ENCODE results near the gene TRMT10B.

Gene TRMT10B

GRCh38 chr9:37732952-37733351, 20.7 kb upstream of the TRMT10B start:
- no peak overlapping the region for H3K4me3 ChIP-seq (ENCODE audit: low read depth, low read length)
- DNase-seq (ENCODE audit: low read depth), result no peak
- no peak for TF ChIP-seq CTCF (IDR thresholded peaks at IDR 0.05; ENCODE audit: control insufficient read depth, extremely low read depth, insufficient read depth)

GRCh38 chr9:37739222-37739621, 14.4 kb upstream of the TRMT10B start:
- DNase-seq (ENCODE audit: low read depth), result no peak
- no peak overlapping the region for H3K4me3 ChIP-seq (ENCODE audit: low read depth, low read length)
- no peak for TF ChIP-seq CTCF (IDR thresholded peaks at IDR 0.05; ENCODE audit: control insufficient read depth, extremely low read depth, insufficient read depth)

GRCh38 chr9:37740128-37740527, 13.5 kb upstream of the TRMT10B start:
- no peak overlapping the region for H3K4me3 ChIP-seq (ENCODE audit: low read depth, low read length)
- DNase-seq (ENCODE audit: low read depth), result no peak
- no peak for TF ChIP-seq CTCF (IDR thresholded peaks at IDR 0.05; ENCODE audit: control insufficient read depth, extremely low read depth, insufficient read depth)

GRCh38 chr9:37740631-37741328, 12.8 kb upstream of the TRMT10B start:
- H3K4me3 ChIP-seq (ENCODE audit: low read depth, low read length), result no peak overlapping the region
- no peak for TF ChIP-seq CTCF (IDR thresholded peaks at IDR 0.05; ENCODE audit: control insufficient read depth, extremely low read depth, insufficient read depth)
- DNase-seq (ENCODE audit: low read depth), result no peak

- TF ChIP-seq CTCF (IDR thresholded peaks at IDR 0.05; ENCODE audit: control insufficient read depth, extremely low read depth, insufficient read depth), result no peak
- no peak for DNase-seq (ENCODE audit: low read depth)
- H3K4me3 ChIP-seq (ENCODE audit: low read depth, low read length), result no peak overlapping the region
Observed at GRCh38 chr9:37745970-37746369, 7.6 kb upstream of the TRMT10B start.

GRCh38 chr9:37746448-37747270, 6.9 kb upstream of the TRMT10B start:
- TF ChIP-seq CTCF (IDR thresholded peaks at IDR 0.05; ENCODE audit: control insufficient read depth, extremely low read depth, insufficient read depth), result no peak
- DNase-seq (ENCODE audit: low read depth), result no peak
- no peak overlapping the region for H3K4me3 ChIP-seq (ENCODE audit: low read depth, low read length)

Data from LNCaP clone FGC (cell line).